ENCODE results near the gene TSHZ1. TPM values are rescaled to one million over a fixed set of nuclear protein-coding genes. Genes with fewer than 3 reads are reported as not detected.

Gene TSHZ1
- total and polyA plus RNA-seq, 2 of the 8 experiments (the other 6 are each of a cell fraction or from before 2014, with no cell fraction given): 0.03 to 0.32 TPM

GRCh38 chr18:75275226-75275625 is 64.6 kb downstream of the TSHZ1 start:
- H3K79me1 ChIP-seq (ENCODE audit: low read depth, low read length): no peaks in the 10 kb centered on the region
- H3K56ac ChIP-seq (replicated peaks; ENCODE audit: insufficient read length, low read depth, low read length): no peak overlapping the region
- no peak for TF ChIP-seq RAD21 (IDR thresholded peaks at IDR 0.05 in 1 of 2, conservative IDR thresholded peaks at IDR 0.05 in 1 of 2; ENCODE audit: low read depth in 2 of 2, low read length in 2 of 2)
- TF ChIP-seq MAFK (IDR thresholded peaks at IDR 0.05; ENCODE audit: low read depth, low read length): no peak
- no peak for TF ChIP-seq RNF2 (IDR thresholded peaks at IDR 0.05; ENCODE audit: borderline replicate concordance, low read depth, low read length, missing control alignments, poor library complexity, severe bottlenecking)
- TF ChIP-seq E2F6 (IDR thresholded peaks at IDR 0.05): no peak
- TF ChIP-seq SP4 (IDR thresholded peaks at IDR 0.05; ENCODE audit: low read length): no peak
- TF ChIP-seq ASH2L (IDR thresholded peaks at IDR 0.05; ENCODE audit: low read length): no peak
- no peak for TF ChIP-seq ATF3 (IDR thresholded peaks at IDR 0.05; ENCODE audit: insufficient read depth, low read depth, low read length)
- no peak for TF ChIP-seq JUND (IDR thresholded peaks at IDR 0.05; ENCODE audit: low read length)
- TF ChIP-seq HDAC6 (IDR thresholded peaks at IDR 0.05; ENCODE audit: low read depth, low read length): no peak
- no peak for TF ChIP-seq BRCA1 (IDR thresholded peaks at IDR 0.05; ENCODE audit: low read depth, low read length)
- TF ChIP-seq NRF1 (IDR thresholded peaks at IDR 0.05; ENCODE audit: low read depth, low read length): no peak
- no peak for TF ChIP-seq EZH2 (IDR thresholded peaks at IDR 0.05; ENCODE audit: low read depth, low read length, severe bottlenecking)
- no peak for TF ChIP-seq TCF12 (IDR thresholded peaks at IDR 0.05; ENCODE audit: low read depth, low read length)

More at GRCh38 chr18:75275226-75275625, 64.6 kb downstream of the TSHZ1 start:
- CTCF ChIA-PET (ENCODE audit: partially characterized antibody): interaction anchor here (0.8 kb wide), 1 partner anchor 194 kb away, joined by 4 read pairs; no protein-coding TSS in a partner anchor
- no peak overlapping the region for H2AK5ac ChIP-seq (ENCODE audit: low read depth, low read length)
- no peaks in the 10 kb centered on the region for H4K20me1 ChIP-seq (replicated peaks in 1 of 2; ENCODE audit: control insufficient read depth in 1 of 2, insufficient read depth in 2 of 2, low read length in 2 of 2)
- H2BK5ac ChIP-seq (ENCODE audit: low read depth, low read length): no peak overlapping the region
- POLR2A ChIA-PET (ENCODE audit: partially characterized antibody): no interaction called here
- no peaks in the 10 kb centered on the region for H3K36me3 ChIP-seq (ENCODE audit: control insufficient read depth in 2 of 4, insufficient read depth in 4 of 4, low read length in 3 of 4)
- H4K8ac ChIP-seq (ENCODE audit: extremely low read depth, insufficient read depth, low read length): no peak overlapping the region
- no peak overlapping the region for H3K27ac ChIP-seq (ENCODE audit: low read depth, low read length)
- H3K9me3 ChIP-seq (ENCODE audit: insufficient read depth in 2 of 2, low read depth in 1 of 2, low read length in 1 of 2): no peaks in the 10 kb centered on the region
- no peak overlapping the region for H2BK12ac ChIP-seq (ENCODE audit: low read depth, low read length)
- H2BK120ac ChIP-seq (replicated peaks; ENCODE audit: low read depth, low read length): no peak overlapping the region
- no peak overlapping the region for H4K5ac ChIP-seq (ENCODE audit: insufficient read length, low read depth, low read length)
- no peak overlapping the region for H3K4me3 ChIP-seq (ENCODE audit: extremely low read depth in 1 of 4, insufficient read depth in 2 of 4, low read depth in 3 of 4, low read length in 4 of 4)
- H3K4me1 ChIP-seq (replicated peaks in 1 of 4; ENCODE audit: control insufficient read depth in 3 of 4, insufficient read depth in 4 of 4, low read length in 3 of 4): peaks cover 0 to 3% (median 1%) of the 10 kb centered on the region in 4 experiments; a peak in 5 of 7 replicates
- H2BK20ac ChIP-seq (ENCODE audit: low read length): no peak overlapping the region
- H3K23ac ChIP-seq (ENCODE audit: insufficient read length): no peak overlapping the region
- no peak overlapping the region for H4K91ac ChIP-seq (replicated peaks; ENCODE audit: insufficient read length, low read length)
- no peaks in the 10 kb centered on the region for H3K79me2 ChIP-seq (ENCODE audit: control insufficient read depth in 1 of 2, insufficient read depth in 2 of 2, low read length in 2 of 2)
- H3K18ac ChIP-seq (ENCODE audit: extremely low read depth, low read length): no peak overlapping the region
- FAIRE-seq: no peak
- no peak overlapping the region for H3K4ac ChIP-seq (replicated peaks; ENCODE audit: insufficient read length, low read depth, low read length)
- H3K9ac ChIP-seq (replicated peaks in 1 of 4; ENCODE audit: extremely low read depth in 1 of 4, low read depth in 3 of 4, low read length in 3 of 4): no peak overlapping the region
- DNase-seq (ENCODE audit: low read depth in 1 of 2, low spot score in 2 of 2): no peak
- H3K27me3 ChIP-seq (replicated peaks in 1 of 4; ENCODE audit: control insufficient read depth in 3 of 4, extremely low read depth in 1 of 4, insufficient read depth in 3 of 4, low read length in 3 of 4): no peaks in the 10 kb centered on the region
- H3K14ac ChIP-seq (ENCODE audit: insufficient read length): no peak overlapping the region
- 0 out of 2 replicates have a peak overlapping the region, but pooled peaks have one; percentile 20 for H2AFZ ChIP-seq (ENCODE audit: low read length)
- 97% methylated on average over 8 of the region's 8 CpGs; no CpG with 5 or more reads in 1 of the 2 experiments for WGBS, 2 experiments (ENCODE audit: extremely low coverage in 1 of 2, insufficient coverage in 1 of 2, insufficient read length in 1 of 2, insufficient replicate concordance in 2 of 2, low coverage in 1 of 2, low lambda C conversion rate in 2 of 2, missing lambda C conversion rate in 1 of 2)
- no peak overlapping the region for H2BK15ac ChIP-seq (ENCODE audit: low read length)
- H3K23me2 ChIP-seq (ENCODE audit: low read depth, low read length): no peaks in the 10 kb centered on the region
- no peak overlapping the region for H3K4me2 ChIP-seq (ENCODE audit: insufficient read depth in 1 of 2, low read depth in 2 of 2, low read length in 2 of 2)
